GM12878 (cell line): ENCODE results near the gene MAD1L1. TPM values are rescaled to one million over a fixed set of nuclear protein-coding genes. Genes with fewer than 3 reads are reported as not detected.
A peak's percentile ranks its signal among the peaks of the same experiment; 100 is the strongest.

ENCODE experiments used
- BCL11A ChIP-seq: IDR thresholded peaks from 2 replicates; pipeline ENCODE4 v1.6.1; 2011; ENCODE audit warnings: low read depth, low read length
- BHLHE40 ChIP-seq, 2 experiments: fragments of 450-650 bp in 1 of 2; IDR thresholded peaks; 2 replicates each; pipeline ENCODE4 v1.6.1; 2011 to 2017; ENCODE audit warnings: low read depth in 2 of 2, borderline replicate concordance in 1 of 2, improper control_type of control experiment in 1 of 2, low read length in 1 of 2, mild to moderate bottlenecking in 1 of 2
- CBFB ChIP-seq: IDR thresholded peaks from 2 replicates; pipeline ENCODE4 v1.6.1; 2016; ENCODE audit warnings: antibody characterized with exemption, low read depth
- CHD2 ChIP-seq: IDR thresholded peaks from 2 replicates; pipeline ENCODE4 v1.6.1; 2011; ENCODE audit warnings: low read depth, low read length, improper control_type of control experiment, borderline replicate concordance
- CREB1 ChIP-seq: IDR thresholded peaks from 2 replicates; pipeline ENCODE4 v1.6.1; 2012; ENCODE audit warnings: low read depth, mild to moderate bottlenecking, inconsistent platforms
- EGR1 ChIP-seq, 2 experiments: IDR thresholded peaks; 1 replicate in 1 of 2; 2 replicates in 1 of 2; pipeline ENCODE4 v1.6.1; 2011 to 2012; ENCODE audit warnings: low read depth in 2 of 2, low read length in 2 of 2, borderline replicate concordance in 1 of 2, mild to moderate bottlenecking in 1 of 2, moderate library complexity in 1 of 2
- GABPA ChIP-seq: IDR thresholded peaks from 2 replicates; pipeline ENCODE4 v1.6.1; 2014; ENCODE audit warnings: antibody characterized with exemption, low read depth, mild to moderate bottlenecking, inconsistent platforms
- GATAD2B ChIP-seq: fragments of 450-650 bp; conservative IDR thresholded peaks from 2 replicates; pipeline ENCODE4 v1.6.1; 2017; ENCODE audit warnings: low read depth, mild to moderate bottlenecking, moderate library complexity
- HSF1 ChIP-seq: fragments of 150-350 bp; IDR thresholded peaks from 2 replicates; pipeline ENCODE4 v1.6.1; 2014; ENCODE audit warnings: mild to moderate bottlenecking, low read depth, low read length
- IKZF1 ChIP-seq: fragments of 450-650 bp; conservative IDR thresholded peaks from 2 replicates; pipeline ENCODE4 v1.6.1; 2017; ENCODE audit warnings: antibody characterized with exemption, mild to moderate bottlenecking
- KDM1A ChIP-seq: fragments of 200-600 bp; sonication (generic); IDR thresholded peaks from 2 replicates; pipeline ENCODE4 v1.6.1; 2016; ENCODE audit warnings: borderline replicate concordance
- NFIC ChIP-seq: IDR thresholded peaks from 2 replicates; pipeline ENCODE4 v1.6.1; 2012; ENCODE audit warnings: low read depth, mild to moderate bottlenecking, inconsistent platforms, low read length, moderate library complexity
- NR2C1 ChIP-seq: fragments of 450-650 bp; IDR thresholded peaks from 2 replicates; pipeline ENCODE4 v1.6.1; 2017; ENCODE audit warnings: antibody characterized with exemption, mild to moderate bottlenecking, moderate library complexity
- NRF1 ChIP-seq: conservative IDR thresholded peaks from 2 replicates; pipeline ENCODE4 v1.6.1; 2011; ENCODE audit warnings: mild to moderate bottlenecking, low read depth, low read length, improper control_type of control experiment
- PBX3 ChIP-seq: IDR thresholded peaks from 2 replicates; pipeline ENCODE4 v1.6.1; 2011; ENCODE audit warnings: mild to moderate bottlenecking, low read depth, low read length, moderate library complexity; ENCODE audit not compliant: insufficient replicate concordance
- RAD21 ChIP-seq: IDR thresholded peaks from 2 replicates; pipeline ENCODE4 v1.6.1; 2011; ENCODE audit warnings: mild to moderate bottlenecking, low read depth, low read length, moderate library complexity; ENCODE audit not compliant: insufficient read depth
- RCOR1 ChIP-seq: conservative IDR thresholded peaks from 2 replicates; pipeline ENCODE4 v1.6.1; 2012; ENCODE audit warnings: low read depth, low read length, improper control_type of control experiment
- SIX5 ChIP-seq: IDR thresholded peaks from 2 replicates; pipeline ENCODE4 v1.6.1; 2011; ENCODE audit warnings: mild to moderate bottlenecking, low read depth, low read length, moderate library complexity; ENCODE audit not compliant: severe bottlenecking
- TCF12 ChIP-seq: IDR thresholded peaks from 2 replicates; pipeline ENCODE4 v1.6.1; 2011; ENCODE audit warnings: low read depth, mild to moderate bottlenecking, low read length
- YY1 ChIP-seq: IDR thresholded peaks from 2 replicates; pipeline ENCODE4 v1.6.1; 2011; ENCODE audit warnings: low read depth, mild to moderate bottlenecking, low read length
- ZNF687 ChIP-seq: fragments of 450-650 bp; IDR thresholded peaks from 2 replicates; pipeline ENCODE4 v1.6.1; 2017; ENCODE audit warnings: mild to moderate bottlenecking, moderate library complexity
- ZSCAN29 ChIP-seq: fragments of 450-650 bp; IDR thresholded peaks from 2 replicates; pipeline ENCODE4 v1.6.1; 2017; ENCODE audit warnings: mild to moderate bottlenecking, moderate library complexity
- polyA plus RNA-seq, 11 experiments: library from polyadenylated mRNA; depleted of rRNA in 4 of 11; unstranded in 6 of 11; stranded (reverse) in 5 of 11; fragments of >200 nt; fragmentation: Nextera tagmentation in 4 of 11; fragmentation: Illumina TruSeq in 1 of 11; extraction: Ambion mirVana in 4 of 11; extraction: Trizol in 1 of 11; gene quantifications; 1 replicate in 1 of 11; 2 replicates in 10 of 11; pipeline versions ENCODE4 v1.2.1 to v1.2.3, GENCODE V29; 2011 to 2016; ENCODE audit warnings: inconsistent platforms in 2 of 11, missing spikeins in 2 of 11, low read depth in 1 of 11
- total RNA-seq, 4 experiments: library from RNA; depleted of rRNA in 3 of 4; stranded (reverse); fragments of >200 nt in 3 of 4; fragmentation: Illumina TruSeq in 1 of 4; extraction: Trizol in 1 of 4; gene quantifications; 2 replicates each; pipeline versions ENCODE4 v1.2.1 to v1.2.3, GENCODE V29; 2013 to 2021
- TF ChIP-seq, protein P1 (sequence below): fragments of 450-650 bp; IDR thresholded peaks from 2 replicates; pipeline ENCODE4 v1.6.1; 2017; ENCODE audit warnings: antibody characterized with exemption, mild to moderate bottlenecking, moderate library complexity

The MAD1L1 gene
- total and polyA plus RNA-seq, 10 of the 15 experiments (the other 5 are each of a cell fraction or from before 2014, with no cell fraction given) = 2.2 to 76.8 (median 38.3) TPM

GRCh38 chr7:2072042-2072441 is 160.7 kb downstream of the MAD1L1 start (continued):
- TF ChIP-seq ZNF687 (no peak), BCL11A (0 out of 2 replicates have a peak, but pooled peaks have one; percentile 18), GATAD2B (no peak), NFIC (no peak), SIX5 (no peak), ZSCAN29 (no peak), GABPA (no peak), CHD2 (no peak), HSF1 (no peak), PBX3 (no peak), KDM1A (no peak), BHLHE40 (IDR thresholded peaks at IDR 0.05; ENCODE audit: borderline replicate concordance in 1 of 2, low read depth in 2 of 2, low read length in 1 of 2) (no peak), RAD21 (peak; percentile 18; the same call in 1 of the 2 replicates), IKZF1 (no peak), NR2C1 (no peak), CBFB (no peak), CREB1 (peak; percentile 32; the same call in 1 of the 2 replicates), TCF12 (peak; percentile 97), EGR1 (IDR thresholded peaks at IDR 0.05; ENCODE audit: borderline replicate concordance in 1 of 2, low read depth in 2 of 2, low read length in 2 of 2) (peak in 1 of 2 experiments; percentile 75; a peak in 2 of 3 replicates), RCOR1 (no peak), YY1 (no peak), NRF1 (no peak)
- TF ChIP-seq, protein P1, sequence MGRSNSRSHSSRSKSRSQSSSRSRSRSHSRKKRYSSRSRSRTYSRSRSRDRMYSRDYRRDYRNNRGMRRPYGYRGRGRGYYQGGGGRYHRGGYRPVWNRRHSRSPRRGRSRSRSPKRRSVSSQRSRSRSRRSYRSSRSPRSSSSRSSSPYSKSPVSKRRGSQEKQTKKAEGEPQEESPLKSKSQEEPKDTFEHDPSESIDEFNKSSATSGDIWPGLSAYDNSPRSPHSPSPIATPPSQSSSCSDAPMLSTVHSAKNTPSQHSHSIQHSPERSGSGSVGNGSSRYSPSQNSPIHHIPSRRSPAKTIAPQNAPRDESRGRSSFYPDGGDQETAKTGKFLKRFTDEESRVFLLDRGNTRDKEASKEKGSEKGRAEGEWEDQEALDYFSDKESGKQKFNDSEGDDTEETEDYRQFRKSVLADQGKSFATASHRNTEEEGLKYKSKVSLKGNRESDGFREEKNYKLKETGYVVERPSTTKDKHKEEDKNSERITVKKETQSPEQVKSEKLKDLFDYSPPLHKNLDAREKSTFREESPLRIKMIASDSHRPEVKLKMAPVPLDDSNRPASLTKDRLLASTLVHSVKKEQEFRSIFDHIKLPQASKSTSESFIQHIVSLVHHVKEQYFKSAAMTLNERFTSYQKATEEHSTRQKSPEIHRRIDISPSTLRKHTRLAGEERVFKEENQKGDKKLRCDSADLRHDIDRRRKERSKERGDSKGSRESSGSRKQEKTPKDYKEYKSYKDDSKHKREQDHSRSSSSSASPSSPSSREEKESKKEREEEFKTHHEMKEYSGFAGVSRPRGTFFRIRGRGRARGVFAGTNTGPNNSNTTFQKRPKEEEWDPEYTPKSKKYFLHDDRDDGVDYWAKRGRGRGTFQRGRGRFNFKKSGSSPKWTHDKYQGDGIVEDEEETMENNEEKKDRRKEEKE = no peak
